HL-60/S4 (cell line): ENCODE measurements around the gene HECTD4.

Experiments used
- in situ Hi-C: fragments of 300-500 bp; cut with MboI; formaldehyde crosslinking; loops from 2 replicates; pipeline ENCODE4 v1.14.3; 2022; ENCODE audit warnings: low sequenced_read_pairs

HECTD4 gene

GRCh38 chr12:112217647-112218046, 164.6 kb downstream of the HECTD4 start:
- in situ Hi-C loops: no loop called here

GRCh38 chr12:112216223-112216622, 166.0 kb downstream of the HECTD4 start:
- in situ Hi-C loops: no loop called here

GRCh38 chr12:112214064-112214463, 168.2 kb downstream of the HECTD4 start:
- in situ Hi-C loops: no loop called here

GRCh38 chr12:112208301-112208910, 173.8 kb downstream of the HECTD4 start:
- in situ Hi-C loops: no loop called here

GRCh38 chr12:112207397-112207924, 174.8 kb downstream of the HECTD4 start:
- in situ Hi-C loops: no loop called here

- in situ Hi-C loops: no loop called here
Measured at GRCh38 chr12:112206944-112207343, 175.3 kb downstream of the HECTD4 start.

- in situ Hi-C loops: no loop called here
Measured at GRCh38 chr12:112199136-112199535, 183.1 kb downstream of the HECTD4 start.

- in situ Hi-C loops: no loop called here
Measured at GRCh38 chr12:112198120-112198733, 184.0 kb downstream of the HECTD4 start.

- in situ Hi-C loops: no loop called here
Measured at GRCh38 chr12:112196196-112196875, 185.9 kb downstream of the HECTD4 start.

GRCh38 chr12:112194601-112195247, 187.5 kb downstream of the HECTD4 start:
- in situ Hi-C loops: no loop called here

- in situ Hi-C loops: no loop called here
Measured at GRCh38 chr12:112192475-112192874, 189.8 kb downstream of the HECTD4 start.

- in situ Hi-C loops: no loop called here
Measured at GRCh38 chr12:112191840-112192321, 190.3 kb downstream of the HECTD4 start.

- in situ Hi-C loops: no loop called here
Measured at GRCh38 chr12:112191201-112191600, 191.0 kb downstream of the HECTD4 start.

- in situ Hi-C loops: no loop called here
Measured at GRCh38 chr12:112190231-112191025, 191.8 kb downstream of the HECTD4 start.

- in situ Hi-C loops: no loop called here
Measured at GRCh38 chr12:112188130-112188830, 194.0 kb downstream of the HECTD4 start.

GRCh38 chr12:112185093-112185923, 196.9 kb downstream of the HECTD4 start:
- in situ Hi-C loops: no loop called here

- in situ Hi-C loops: no loop called here
Measured at GRCh38 chr12:112184056-112184887, 198.0 kb downstream of the HECTD4 start.
